H1 (cell line): ENCODE measurements around the gene SETD1B. TPM values are rescaled to one million over a fixed set of nuclear protein-coding genes. Genes with fewer than 3 reads are reported as not detected.

Experiments
- CTCF ChIA-PET: fragments of 300-600 bp; sonication (Branson Sonifier 250); formaldehyde crosslinking; loops from one replicate; lab custom pipeline; 2021; ENCODE audit not compliant: partially characterized antibody; lab: Charles Lee
- POLR2A ChIA-PET: fragments of 300-600 bp; sonication (Branson Sonifier 250); formaldehyde crosslinking; loops from one replicate; lab custom pipeline; 2021; ENCODE audit warnings: inconsistent platforms; ENCODE audit not compliant: partially characterized antibody; lab: Charles Lee
- DNase-seq, 2 experiments: peaks; one replicate each; pipeline versions ENCODE4 v3.0.0 to v3.0.0-alpha.2; 2010 to 2022; ENCODE audit warnings: low spot score in 2 of 2, low read depth in 1 of 2, mixed read lengths in 1 of 2
- FAIRE-seq: peaks from 2 replicates; lab custom pipeline; 2011; peaks lifted over from hg19 to GRCh38; lab: Jason Lieb, UNC
- H2AFZ ChIP-seq: 2 replicates; pipeline ENCODE4 v1.8.1; 2012; ENCODE audit warnings: low read length, inconsistent platforms
- H2AK5ac ChIP-seq: 2 replicates; pipeline ENCODE4 v1.6.1; 2013; ENCODE audit warnings: low read depth, low read length
- H2BK120ac ChIP-seq: replicated peaks from 2 replicates; pipeline ENCODE3; 2013; ENCODE audit warnings: low read depth, low read length, inconsistent platforms
- H2BK12ac ChIP-seq: 2 replicates; pipeline ENCODE4 v1.6.1; 2013; ENCODE audit warnings: low read depth, low read length
- H2BK15ac ChIP-seq: 2 replicates; pipeline ENCODE4 v1.6.1; 2013; ENCODE audit warnings: low read length
- H2BK20ac ChIP-seq: 2 replicates; pipeline ENCODE4 v1.6.1; 2013; ENCODE audit warnings: low read length
- H2BK5ac ChIP-seq: 2 replicates; pipeline ENCODE4 v1.6.1; 2013; ENCODE audit warnings: low read depth, low read length
- H3K14ac ChIP-seq: 2 replicates; pipeline ENCODE4 v1.6.1; 2013; ENCODE audit warnings: inconsistent platforms; ENCODE audit not compliant: insufficient read length
- H3K18ac ChIP-seq: 2 replicates; pipeline ENCODE4 v1.6.1; 2013; ENCODE audit warnings: low read length; ENCODE audit errors: extremely low read depth
- H3K23ac ChIP-seq: 2 replicates; pipeline ENCODE4 v1.6.1; 2013; ENCODE audit warnings: inconsistent platforms; ENCODE audit not compliant: insufficient read length
- H3K23me2 ChIP-seq: 2 replicates; pipeline ENCODE4 v1.6.1; 2013; ENCODE audit warnings: low read depth, low read length
- H3K27ac ChIP-seq: 2 replicates; pipeline ENCODE4 v1.6.1; 2011; ENCODE audit warnings: low read depth, low read length, inconsistent platforms
- H3K27me3 ChIP-seq, 4 experiments: replicated peaks in 1 of 4; 1 replicate in 1 of 4; 2 replicates in 3 of 4; pipeline versions ENCODE4 v1.6.1 to v1.8.1; 2011 to 2013; ENCODE audit warnings: low read length in 3 of 4, mild to moderate bottlenecking in 3 of 4, inconsistent platforms in 2 of 4, mixed read lengths in 2 of 4, moderate library complexity in 1 of 4; ENCODE audit not compliant: control insufficient read depth in 3 of 4, insufficient read depth in 3 of 4; ENCODE audit errors: extremely low read depth in 1 of 4
- H3K36me3 ChIP-seq, 4 experiments: 2 replicates each; pipeline versions ENCODE4 v1.6.1 to v1.8.1; 2011 to 2013; ENCODE audit warnings: mild to moderate bottlenecking in 4 of 4, low read length in 3 of 4, moderate library complexity in 2 of 4, control low read depth in 1 of 4, inconsistent platforms in 1 of 4; ENCODE audit not compliant: insufficient read depth in 4 of 4, control insufficient read depth in 2 of 4
- H3K4ac ChIP-seq: replicated peaks from 2 replicates; pipeline ENCODE3; 2013; ENCODE audit warnings: low read length, low read depth, mixed read lengths, inconsistent platforms; ENCODE audit not compliant: insufficient read length
- H3K4me1 ChIP-seq, 4 experiments: replicated peaks in 1 of 4; 1 replicate in 1 of 4; 2 replicates in 3 of 4; pipeline versions ENCODE4 v1.6.1 to v1.8.1; 2011 to 2013; ENCODE audit warnings: low read length in 3 of 4, inconsistent platforms in 2 of 4, mixed read lengths in 1 of 4; ENCODE audit not compliant: insufficient read depth in 4 of 4, control insufficient read depth in 3 of 4
- H3K4me2 ChIP-seq, 2 experiments: 2 replicates each; pipeline versions ENCODE4 v1.6.1 to v1.8.1; 2011 to 2013; ENCODE audit warnings: low read depth in 2 of 2, low read length in 2 of 2, control low read depth in 1 of 2, inconsistent platforms in 1 of 2, mild to moderate bottlenecking in 1 of 2; ENCODE audit not compliant: insufficient read depth in 1 of 2
- H3K4me3 ChIP-seq, 4 experiments: fragments of 200-600, 300-600 bp in 1 of 4; sonication (generic), shearing (Covaris generic), sonication (Bioruptor Twin) in 1 of 4; 2 replicates each; pipeline versions ENCODE4 v1.5.1 to v1.8.1; 2011 to 2016; ENCODE audit warnings: low read length in 4 of 4, low read depth in 3 of 4, control low read depth in 2 of 4, inconsistent platforms in 2 of 4, mild to moderate bottlenecking in 2 of 4, mixed read lengths in 1 of 4, moderate library complexity in 1 of 4; ENCODE audit not compliant: insufficient read depth in 2 of 4; ENCODE audit errors: extremely low read depth in 1 of 4
- H3K56ac ChIP-seq: replicated peaks from 2 replicates; pipeline ENCODE3; 2013; ENCODE audit warnings: low read depth, mild to moderate bottlenecking, mixed read lengths, low read length, inconsistent platforms; ENCODE audit not compliant: insufficient read length
- H3K79me1 ChIP-seq: 2 replicates; pipeline ENCODE4 v1.6.1; 2013; ENCODE audit warnings: low read depth, low read length, control low read depth
- H3K79me2 ChIP-seq, 2 experiments: 2 replicates each; pipeline versions ENCODE4 v1.6.1 to v1.8.1; 2012 to 2013; ENCODE audit warnings: low read length in 2 of 2, mild to moderate bottlenecking in 2 of 2, inconsistent platforms in 1 of 2; ENCODE audit not compliant: insufficient read depth in 2 of 2, control insufficient read depth in 1 of 2
- H3K9ac ChIP-seq, 4 experiments: replicated peaks in 1 of 4; 1 replicate in 1 of 4; 2 replicates in 3 of 4; pipeline versions ENCODE4 v1.6.1 to v1.8.1; 2011 to 2013; ENCODE audit warnings: low read depth in 3 of 4, low read length in 3 of 4, control low read depth in 2 of 4, mild to moderate bottlenecking in 2 of 4, moderate library complexity in 2 of 4, inconsistent platforms in 1 of 4; ENCODE audit errors: extremely low read depth in 1 of 4
- H3K9me3 ChIP-seq, 2 experiments: 2 replicates each; pipeline versions ENCODE4 v1.6.1 to v1.8.1; 2012 to 2013; ENCODE audit warnings: mild to moderate bottlenecking in 2 of 2, moderate library complexity in 2 of 2, control low read depth in 1 of 2, inconsistent platforms in 1 of 2, low read depth in 1 of 2, low read length in 1 of 2, mixed read lengths in 1 of 2; ENCODE audit not compliant: insufficient read depth in 2 of 2
- H4K20me1 ChIP-seq, 2 experiments: replicated peaks in 1 of 2; 2 replicates each; pipeline versions ENCODE3 to v1.8.1; 2011 to 2013; ENCODE audit warnings: inconsistent platforms in 2 of 2, low read length in 2 of 2, mild to moderate bottlenecking in 1 of 2; ENCODE audit not compliant: insufficient read depth in 2 of 2, control insufficient read depth in 1 of 2
- H4K5ac ChIP-seq: 2 replicates; pipeline ENCODE4 v1.6.1; 2013; ENCODE audit warnings: low read length, low read depth, mixed read lengths, inconsistent platforms; ENCODE audit not compliant: insufficient read length
- H4K8ac ChIP-seq: 2 replicates; pipeline ENCODE4 v1.8.0; 2013; ENCODE audit warnings: mild to moderate bottlenecking, moderate library complexity, low read length, inconsistent platforms; ENCODE audit not compliant: insufficient read depth; ENCODE audit errors: extremely low read depth
- H4K91ac ChIP-seq: replicated peaks from 2 replicates; pipeline ENCODE3; 2013; ENCODE audit warnings: low read length, mixed read lengths, inconsistent platforms; ENCODE audit not compliant: insufficient read length
- CTBP2 ChIP-seq: IDR thresholded peaks from 2 replicates; pipeline ENCODE4 v1.7.0; 2011; ENCODE audit warnings: borderline replicate concordance, mild to moderate bottlenecking, moderate library complexity, mixed read lengths, low read length; ENCODE audit not compliant: insufficient read depth, insufficient read length
- EP300 ChIP-seq, 2 experiments: IDR thresholded peaks; 1 replicate in 1 of 2; 2 replicates in 1 of 2; pipeline ENCODE4 v1.6.1; 2011 to 2012; ENCODE audit warnings: low read depth in 2 of 2, low read length in 2 of 2, mild to moderate bottlenecking in 2 of 2, borderline replicate concordance in 1 of 2, inconsistent platforms in 1 of 2, moderate library complexity in 1 of 2
- FOSL1 ChIP-seq: IDR thresholded peaks from 2 replicates; pipeline ENCODE4 v1.6.1; 2011; ENCODE audit warnings: mild to moderate bottlenecking, low read depth, low read length, moderate library complexity; ENCODE audit not compliant: insufficient read depth
- HDAC2 ChIP-seq, 2 experiments: fragments of 300-600 bp in 1 of 2; sonication (generic) in 1 of 2; IDR thresholded peaks; 2 replicates each; pipeline ENCODE4 v1.6.1; 2011 to 2012; ENCODE audit warnings: low read depth in 2 of 2, low read length in 2 of 2, mild to moderate bottlenecking in 2 of 2, moderate library complexity in 2 of 2, borderline replicate concordance in 1 of 2, inconsistent platforms in 1 of 2
- KDM5A ChIP-seq: fragments of 200-600 bp; IDR thresholded peaks from 2 replicates; pipeline ENCODE4 v1.7.1; 2012; ENCODE audit warnings: mild to moderate bottlenecking, low read length, inconsistent platforms, mixed read lengths
- PHF8 ChIP-seq: fragments of 200-600 bp; sonication (generic); conservative IDR thresholded peaks from 2 replicates; pipeline ENCODE4 v1.7.1; 2012; ENCODE audit warnings: low read depth, mild to moderate bottlenecking, inconsistent platforms, low read length, moderate library complexity
- POLR2A ChIP-seq, 2 experiments: IDR thresholded peaks; 1 replicate in 1 of 2; 2 replicates in 1 of 2; pipeline ENCODE4 v1.6.1; 2011; ENCODE audit warnings: low read depth in 2 of 2, low read length in 2 of 2, mild to moderate bottlenecking in 2 of 2; ENCODE audit errors: control extremely low read depth in 1 of 2
- RFX5 ChIP-seq: IDR thresholded peaks from 2 replicates; pipeline ENCODE4 v1.6.1; 2011; ENCODE audit warnings: low read depth, low read length, improper control_type of control experiment, borderline replicate concordance
- WGBS, 2 experiments: shearing (Covaris generic) in 1 of 2; methylation state at CpG; one replicate each; pipeline versions ENCODE4 v1.1.6 to v1.1.7; 2013 to 2015; ENCODE audit warnings: low lambda C conversion rate in 2 of 2, mixed read lengths in 2 of 2, inconsistent platforms in 1 of 2, low coverage in 1 of 2, missing lambda C conversion rate in 1 of 2; ENCODE audit not compliant: insufficient replicate concordance in 2 of 2, insufficient coverage in 1 of 2, insufficient read length in 1 of 2; ENCODE audit errors: extremely low coverage in 1 of 2, missing lambda C conversion rate in 1 of 2; 5-methylcytosine and 5-hydroxymethylcytosine counted together
- polyA plus RNA-seq, 7 experiments: library from polyadenylated mRNA; depleted of rRNA in 3 of 7; stranded (reverse) in 5 of 7; unstranded in 2 of 7; fragments of >200 nt in 5 of 7; fragments of 200-250 nt in 2 of 7; gene quantifications; 1 replicate in 5 of 7; 2 replicates in 1 of 7; 4 replicates in 1 of 7; pipeline versions ENCODE4 v1.2.1 to v1.2.3, GENCODE V29; 2011 to 2013; ENCODE audit warnings: missing spikeins in 2 of 7, mixed read lengths in 2 of 7
- total RNA-seq: library from RNA; stranded (reverse); fragmentation: NEBNext Ultra II Directional; extraction: Animal tissue kit (Norgen Biotek cat#: 25700); gene quantifications from 2 replicates; pipeline ENCODE4 v1.2.1, GENCODE V29; 2021
- TF ChIP-seq, protein P1 (sequence below): IDR thresholded peaks from 2 replicates; pipeline ENCODE4 v1.6.1; 2012; ENCODE audit warnings: inconsistent platforms

SETD1B gene
- total and polyA plus RNA-seq, 2 of the 8 experiments (the other 6 are each of a cell fraction or from before 2014, with no cell fraction given): 1.3 to 17.7 TPM

DNA sequence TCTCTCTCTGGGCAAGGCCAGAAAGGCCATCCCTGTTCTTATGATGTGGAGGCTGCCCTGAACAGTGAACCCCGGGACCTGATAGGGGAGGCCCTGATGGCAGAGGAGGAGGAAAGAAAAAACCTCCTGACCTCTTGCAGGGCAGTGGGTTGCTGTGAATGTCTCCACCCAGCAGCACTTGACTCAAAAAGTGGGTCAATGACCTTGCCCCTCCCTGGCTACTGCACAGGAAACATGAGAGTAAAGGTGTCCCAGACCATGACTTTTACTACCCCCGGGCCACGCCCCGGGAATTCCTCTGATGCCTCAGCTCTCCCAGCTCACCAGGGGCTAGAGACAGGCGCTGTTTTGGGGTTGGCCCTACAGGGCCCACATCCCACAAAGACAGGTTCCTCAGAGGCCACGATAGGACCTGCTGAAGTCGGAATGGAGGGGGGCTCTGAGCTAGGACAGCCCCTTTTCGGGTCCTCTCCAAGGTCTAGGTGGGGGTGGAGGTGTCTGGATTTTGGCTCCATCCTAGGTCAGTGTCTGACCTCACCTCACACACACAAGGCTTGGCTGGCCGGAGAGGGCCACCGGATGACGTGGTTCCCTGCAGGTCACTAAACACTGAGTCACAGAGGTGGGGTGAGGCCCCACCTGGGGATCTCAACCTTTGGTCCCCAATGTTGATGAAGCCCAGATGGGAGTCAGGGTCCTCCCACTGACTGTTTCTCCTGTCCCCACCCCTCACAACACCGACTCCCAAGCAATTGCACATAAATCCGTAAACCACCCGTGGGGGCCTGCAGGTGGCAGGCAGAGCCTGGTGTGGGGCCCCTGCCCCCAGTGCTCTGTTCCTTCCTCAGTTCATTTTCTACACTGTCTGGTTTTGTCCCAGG is 11.9 kb upstream of the SETD1B start:
- ChIA-PET POLR2A (interaction anchor here (27.9 to 34.9 kb wide), 2 partner anchors 5 to 8 kb away, joined by 958 read pairs; partner anchors contain the start of genes RHOF and SETD1B), CTCF (interaction anchor here (0.7 to 18.2 kb wide), 11 partner anchors 13 to 362 kb away, joined by 3 to 363 read pairs (median 18); partner anchors contain the start of genes PSMD9 and SETD1B)
- H3K14ac ChIP-seq: no peak overlapping the region
- peak overlapping the region in 1 of 4 experiments; percentile 91; a peak in 2 of 8 replicates for H3K4me3 ChIP-seq
- H2AK5ac ChIP-seq: 0 out of 2 replicates have a peak overlapping the region, but pooled peaks have one; percentile 28
- H4K8ac ChIP-seq: no peak overlapping the region
- no peak overlapping the region for H2BK15ac ChIP-seq
- no peak overlapping the region for H3K18ac ChIP-seq
- peaks cover 15 to 20% of the 10 kb centered on the region in 2 experiments for H4K20me1 ChIP-seq
- FAIRE-seq (no peak), DNase-seq (no peak)
- no peak overlapping the region for H2BK5ac ChIP-seq
- H2BK20ac ChIP-seq: no peak overlapping the region
- H2AFZ ChIP-seq: no peak overlapping the region
- H2BK120ac ChIP-seq: no peak overlapping the region
- no peak overlapping the region for H3K4ac ChIP-seq
- peaks cover 6% of the 10 kb centered on the region; the same call in 1 of the 2 replicates for H3K23me2 ChIP-seq
- H3K9me3 ChIP-seq: no peaks in the 10 kb centered on the region
- 0 out of 2 replicates have a peak, but pooled peaks cover 9% of the 10 kb centered on the region for H3K79me1 ChIP-seq
- H2BK12ac ChIP-seq: no peak overlapping the region
- peaks cover 0 to 5% (median 1%) of the 10 kb centered on the region in 4 experiments; a peak in 2 of 7 replicates for H3K27me3 ChIP-seq
- no peak overlapping the region for H3K23ac ChIP-seq
- H4K5ac ChIP-seq: no peak overlapping the region
- no peak overlapping the region for H4K91ac ChIP-seq
- WGBS, 2 experiments: 88% methylated on average over 14 of the region's 14 CpGs; no CpG with 5 or more reads in 1 of the 2 experiments
- H3K4me2 ChIP-seq: peak overlapping the region; percentile 6 to 82
- H3K4me1 ChIP-seq: peaks cover 0 to 19% (median 10%) of the 10 kb centered on the region in 4 experiments; a peak in 5 of 7 replicates
- no peak overlapping the region for H3K56ac ChIP-seq
- H3K27ac ChIP-seq: no peak overlapping the region
- peaks cover 0 to 5% of the 10 kb centered on the region in 2 experiments; a peak in 1 of 4 replicates for H3K79me2 ChIP-seq
- H3K36me3 ChIP-seq: peaks cover 0 to 4% (median 2%) of the 10 kb centered on the region in 4 experiments; a peak in 2 of 8 replicates
- H3K9ac ChIP-seq: no peak overlapping the region
- TF ChIP-seq PHF8 (no peak), RFX5 (no peak), FOSL1 (no peak), POLR2A (IDR thresholded peaks at IDR 0.05; ENCODE audit: control extremely low read depth in 1 of 2, low read depth in 2 of 2, low read length in 2 of 2) (no peak), EP300 (IDR thresholded peaks at IDR 0.05; ENCODE audit: borderline replicate concordance in 1 of 2, low read depth in 2 of 2, low read length in 2 of 2) (no peak), HDAC2 (IDR thresholded peaks at IDR 0.05; ENCODE audit: borderline replicate concordance in 1 of 2, low read depth in 2 of 2, low read length in 2 of 2) (no peak), CTBP2 (no peak), KDM5A (no peak)
- TF ChIP-seq, protein P1, sequence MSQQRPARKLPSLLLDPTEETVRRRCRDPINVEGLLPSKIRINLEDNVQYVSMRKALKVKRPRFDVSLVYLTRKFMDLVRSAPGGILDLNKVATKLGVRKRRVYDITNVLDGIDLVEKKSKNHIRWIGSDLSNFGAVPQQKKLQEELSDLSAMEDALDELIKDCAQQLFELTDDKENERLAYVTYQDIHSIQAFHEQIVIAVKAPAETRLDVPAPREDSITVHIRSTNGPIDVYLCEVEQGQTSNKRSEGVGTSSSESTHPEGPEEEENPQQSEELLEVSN: no peak
